A673 (cell line): ENCODE measurements around the gene POLR1A. TPM values are rescaled to one million over a fixed set of nuclear protein-coding genes. Genes with fewer than 3 reads are reported as not detected.

Source experiments
- BruUV-seq: library from RNA; stranded (reverse); fragments of 400-500 nt; replicated peaks from 2 replicates; lab custom pipeline; 2021; lab: Mats Ljungman, UMichigan
- CTCF ChIA-PET: fragments of 300-600 bp; sonication (Branson Sonifier 250); formaldehyde crosslinking; loops from one replicate; lab custom pipeline; 2022; ENCODE audit warnings: antibody characterized with exemption; lab: Charles Lee
- POLR2A ChIA-PET: fragments of 300-600 bp; sonication (Branson Sonifier 250); formaldehyde crosslinking; loops from one replicate; lab custom pipeline; 2022; ENCODE audit warnings: antibody characterized with exemption; ENCODE audit not compliant: low non-redundant PET; lab: Charles Lee
- DNase-seq: peaks from one replicate; pipeline ENCODE4 v3.0.0-alpha.2; 2015; ENCODE audit warnings: low spot score
- H3K27ac ChIP-seq: fragments of 200-600 bp; sonication (generic); 2 replicates; pipeline ENCODE4 v1.5.1; 2016; ENCODE audit warnings: mixed run types, low read depth, mild to moderate bottlenecking, mixed read lengths, antibody characterized with exemption, low read length; ENCODE audit not compliant: poor library complexity, severe bottlenecking
- H3K27me3 ChIP-seq: fragments of 200-600 bp; sonication (generic); replicated peaks from 2 replicates; pipeline ENCODE4 v1.6.1; 2017; ENCODE audit warnings: mixed run types, low read depth, mild to moderate bottlenecking, mixed read lengths, antibody characterized with exemption, low read length; ENCODE audit not compliant: insufficient read depth, poor library complexity
- H3K36me3 ChIP-seq: fragments of 200-600 bp; sonication (generic); 2 replicates; pipeline ENCODE4 v1.6.1; 2016; ENCODE audit warnings: mixed run types, mild to moderate bottlenecking, mixed read lengths, antibody characterized with exemption, low read length; ENCODE audit not compliant: insufficient read depth, poor library complexity, severe bottlenecking
- H3K4me1 ChIP-seq: fragments of 200-600 bp; sonication (generic); 2 replicates; pipeline ENCODE4 v1.6.1; 2017; ENCODE audit warnings: mixed run types, mild to moderate bottlenecking, mixed read lengths, antibody characterized with exemption, low read length; ENCODE audit not compliant: insufficient read depth, poor library complexity, severe bottlenecking
- H3K4me3 ChIP-seq: fragments of 200-600 bp; sonication (generic); 2 replicates; pipeline ENCODE4 v1.5.1; 2016; ENCODE audit warnings: low read depth, mixed run types, mild to moderate bottlenecking, mixed read lengths, low read length; ENCODE audit not compliant: poor library complexity, severe bottlenecking
- H3K9me3 ChIP-seq: fragments of 200-600 bp; sonication (generic); 2 replicates; pipeline ENCODE4 v1.6.1; 2016; ENCODE audit warnings: mixed run types, low read depth, mild to moderate bottlenecking, mixed read lengths, antibody characterized with exemption, low read length; ENCODE audit not compliant: poor library complexity, severe bottlenecking
- CTCF ChIP-seq: fragments of 300-800, 200-600 bp; sonication (generic); conservative IDR thresholded peaks from 2 replicates; pipeline ENCODE4 v1.5.1; 2017; ENCODE audit warnings: low read depth, mild to moderate bottlenecking, antibody characterized with exemption, low read length, moderate library complexity, mixed read lengths
- EZH2 ChIP-seq: fragments of 200-600 bp; sonication (generic); IDR thresholded peaks from 2 replicates; pipeline ENCODE4 v1.6.1; 2017; ENCODE audit warnings: borderline replicate concordance, low read depth, mild to moderate bottlenecking, mixed read lengths, antibody characterized with exemption, low read length; ENCODE audit not compliant: poor library complexity, severe bottlenecking
- intact Hi-C: fragments of 100-400 bp; cut with micrococcal nuclease; formaldehyde crosslinking; loops from one replicate; pipeline ENCODE4 v1.10.0; 2022; ENCODE audit not compliant: unreplicated experiment
- total RNA-seq: library from RNA; stranded (reverse); gene quantifications from 2 replicates; pipeline ENCODE4 v1.2.3, GENCODE V29; 2021

The POLR1A gene
- total RNA-seq, 1 experiment from 2014 or later = 81.2 TPM

DNA sequence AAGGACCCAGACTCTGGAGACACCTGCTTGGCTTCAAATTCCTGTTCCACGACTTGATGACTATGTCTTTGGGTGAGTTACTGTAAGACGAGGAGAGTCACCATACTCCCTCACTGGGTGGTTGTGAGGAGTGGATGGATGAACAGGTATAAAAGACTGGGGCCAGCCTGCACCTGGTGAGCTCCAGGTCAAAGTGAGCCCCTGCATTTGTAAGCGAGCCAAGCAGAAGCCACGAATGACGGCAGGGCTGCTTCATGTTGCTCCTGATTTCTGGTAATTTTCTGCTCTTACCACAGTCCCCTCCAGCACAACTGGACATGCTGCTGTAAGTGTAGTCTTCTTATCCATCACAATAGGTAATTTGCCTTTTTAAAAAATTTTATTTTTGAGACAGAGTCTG, 86.6 kb downstream of the POLR1A start:
- ChIA-PET CTCF (no interaction called here), POLR2A (no interaction called here)
- intact Hi-C loops = no loop called here

GRCh38 chr2:86017901-86018896, 87.5 kb downstream of the POLR1A start:
- H3K9me3 ChIP-seq = peaks cover 12% of the 10 kb centered on the region
- POLR2A ChIA-PET = no interaction called here
- H3K27me3 ChIP-seq = no peaks in the 10 kb centered on the region
- DNase-seq = no peak
- no peaks in the 10 kb centered on the region for H3K36me3 ChIP-seq
- no peak overlapping the region for H3K4me3 ChIP-seq
- H3K4me1 ChIP-seq = no peaks in the 10 kb centered on the region
- TF ChIP-seq EZH2 = no peak
- TF ChIP-seq CTCF = no peak
- no peak overlapping the region for H3K27ac ChIP-seq
- CTCF ChIA-PET = no interaction called here
- BruUV-seq = no TSS peak
- intact Hi-C loops = no loop called here

More for the DNA sequence above, 86.6 kb downstream of the POLR1A start:
- Histone ChIP-seq H3K4me1 (no peaks in the 10 kb centered on the region), H3K4me3 (no peak overlapping the region), H3K27ac (no peak overlapping the region), H3K36me3 (no peaks in the 10 kb centered on the region), H3K27me3 (no peaks in the 10 kb centered on the region), H3K9me3 (peaks cover 8% of the 10 kb centered on the region)
- BruUV-seq = no TSS peak
- DNase-seq = no peak
- no peak for TF ChIP-seq EZH2
- TF ChIP-seq CTCF = no peak

- Histone ChIP-seq H3K27ac (no peak overlapping the region), H3K27me3 (no peaks in the 10 kb centered on the region), H3K4me1 (no peaks in the 10 kb centered on the region), H3K9me3 (peaks cover 12% of the 10 kb centered on the region), H3K4me3 (no peak overlapping the region), H3K36me3 (no peaks in the 10 kb centered on the region)
- CTCF ChIA-PET = no interaction called here
- TF ChIP-seq CTCF (no peak), EZH2 (no peak)
- POLR2A ChIA-PET = no interaction called here
- BruUV-seq = no TSS peak
- no peak for DNase-seq
- intact Hi-C loops = no loop called here
Measured at GRCh38 chr2:86016581-86016980, 89.1 kb downstream of the POLR1A start.
